Uterus (tissue), 2 donors: ENCODE measurements around the gene MTFR2.

Source experiments
- POLR2A ChIP-seq, 2 donors: fragments of 450-650 bp; IDR thresholded peaks; one replicate each; pipeline ENCODE4 v1.6.1; 2016; ENCODE audit warnings: antibody characterized with exemption in 2 of 2, mild to moderate bottlenecking in 1 of 2, moderate library complexity in 1 of 2
- TF ChIP-seq, protein P1 (sequence below), 4 experiments: fragments of 200-600 bp in 2 of 4; fragments of 450-650 bp in 2 of 4; sonication (generic) in 2 of 4; IDR thresholded peaks; one replicate each; pipeline ENCODE4 v1.5.1; 2016 to 2019; ENCODE audit warnings: antibody characterized with exemption in 4 of 4, mild to moderate bottlenecking in 2 of 4, moderate library complexity in 1 of 4

DNA sequence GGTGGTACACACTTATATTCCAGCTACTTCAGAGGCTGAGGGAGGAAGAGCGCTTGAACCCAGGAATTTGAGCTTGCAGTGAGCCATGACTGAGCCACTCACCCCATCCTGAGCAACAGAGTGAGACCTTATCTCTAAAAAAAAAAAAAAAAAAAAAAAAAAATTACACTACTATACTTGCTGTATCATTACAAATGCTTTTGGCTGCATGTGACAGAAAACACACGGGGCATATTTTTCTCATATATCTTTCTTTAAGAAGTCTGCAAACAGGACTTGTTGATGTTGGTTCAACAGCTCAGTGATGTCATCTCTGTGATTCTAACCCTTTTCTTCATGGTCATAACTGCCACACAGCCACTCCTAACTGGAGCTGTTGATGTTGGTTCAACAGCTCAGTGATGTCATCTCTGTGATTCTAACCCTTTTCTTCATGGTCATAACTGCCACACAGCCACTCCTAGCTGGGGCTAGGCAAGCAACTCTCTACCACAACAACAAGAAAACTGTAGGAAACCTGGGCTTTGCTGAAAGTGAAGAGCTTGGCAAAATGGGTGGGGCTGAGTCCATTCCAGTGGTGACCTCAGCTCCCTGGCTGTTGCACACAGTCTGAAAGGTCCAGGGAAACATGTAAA is 19.8 kb downstream of the MTFR2 start:
- TF ChIP-seq, protein P1, sequence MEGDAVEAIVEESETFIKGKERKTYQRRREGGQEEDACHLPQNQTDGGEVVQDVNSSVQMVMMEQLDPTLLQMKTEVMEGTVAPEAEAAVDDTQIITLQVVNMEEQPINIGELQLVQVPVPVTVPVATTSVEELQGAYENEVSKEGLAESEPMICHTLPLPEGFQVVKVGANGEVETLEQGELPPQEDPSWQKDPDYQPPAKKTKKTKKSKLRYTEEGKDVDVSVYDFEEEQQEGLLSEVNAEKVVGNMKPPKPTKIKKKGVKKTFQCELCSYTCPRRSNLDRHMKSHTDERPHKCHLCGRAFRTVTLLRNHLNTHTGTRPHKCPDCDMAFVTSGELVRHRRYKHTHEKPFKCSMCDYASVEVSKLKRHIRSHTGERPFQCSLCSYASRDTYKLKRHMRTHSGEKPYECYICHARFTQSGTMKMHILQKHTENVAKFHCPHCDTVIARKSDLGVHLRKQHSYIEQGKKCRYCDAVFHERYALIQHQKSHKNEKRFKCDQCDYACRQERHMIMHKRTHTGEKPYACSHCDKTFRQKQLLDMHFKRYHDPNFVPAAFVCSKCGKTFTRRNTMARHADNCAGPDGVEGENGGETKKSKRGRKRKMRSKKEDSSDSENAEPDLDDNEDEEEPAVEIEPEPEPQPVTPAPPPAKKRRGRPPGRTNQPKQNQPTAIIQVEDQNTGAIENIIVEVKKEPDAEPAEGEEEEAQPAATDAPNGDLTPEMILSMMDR (IDR thresholded peaks at IDR 0.05), result no peak
- no peak for TF ChIP-seq POLR2A (IDR thresholded peaks at IDR 0.05)
